H1 (cell line): ENCODE measurements around the gene TNS1. TPM values are rescaled to one million over a fixed set of nuclear protein-coding genes. Genes with fewer than 3 reads are reported as not detected.

ENCODE experiments used
- CTCF ChIA-PET: fragments of 300-600 bp; sonication (Branson Sonifier 250); formaldehyde crosslinking; loops from one replicate; lab custom pipeline; 2021; ENCODE audit not compliant: partially characterized antibody; lab: Charles Lee
- POLR2A ChIA-PET: fragments of 300-600 bp; sonication (Branson Sonifier 250); formaldehyde crosslinking; loops from one replicate; lab custom pipeline; 2021; ENCODE audit warnings: inconsistent platforms; ENCODE audit not compliant: partially characterized antibody; lab: Charles Lee
- DNase-seq, 2 experiments: peaks; one replicate each; pipeline versions ENCODE4 v3.0.0 to v3.0.0-alpha.2; 2010 to 2022; ENCODE audit warnings: low spot score in 2 of 2, low read depth in 1 of 2, mixed read lengths in 1 of 2
- FAIRE-seq: peaks from 2 replicates; lab custom pipeline; 2011; peaks lifted over from hg19 to GRCh38; lab: Jason Lieb, UNC
- H2AFZ ChIP-seq: 2 replicates; pipeline ENCODE4 v1.8.1; 2012; ENCODE audit warnings: low read length, inconsistent platforms
- H2AK5ac ChIP-seq: 2 replicates; pipeline ENCODE4 v1.6.1; 2013; ENCODE audit warnings: low read depth, low read length
- H2BK120ac ChIP-seq: replicated peaks from 2 replicates; pipeline ENCODE3; 2013; ENCODE audit warnings: low read depth, low read length, inconsistent platforms
- H2BK12ac ChIP-seq: 2 replicates; pipeline ENCODE4 v1.6.1; 2013; ENCODE audit warnings: low read depth, low read length
- H2BK15ac ChIP-seq: 2 replicates; pipeline ENCODE4 v1.6.1; 2013; ENCODE audit warnings: low read length
- H2BK20ac ChIP-seq: 2 replicates; pipeline ENCODE4 v1.6.1; 2013; ENCODE audit warnings: low read length
- H2BK5ac ChIP-seq: 2 replicates; pipeline ENCODE4 v1.6.1; 2013; ENCODE audit warnings: low read depth, low read length
- H3K14ac ChIP-seq: 2 replicates; pipeline ENCODE4 v1.6.1; 2013; ENCODE audit warnings: inconsistent platforms; ENCODE audit not compliant: insufficient read length
- H3K18ac ChIP-seq: 2 replicates; pipeline ENCODE4 v1.6.1; 2013; ENCODE audit warnings: low read length; ENCODE audit errors: extremely low read depth
- H3K23ac ChIP-seq: 2 replicates; pipeline ENCODE4 v1.6.1; 2013; ENCODE audit warnings: inconsistent platforms; ENCODE audit not compliant: insufficient read length
- H3K23me2 ChIP-seq: 2 replicates; pipeline ENCODE4 v1.6.1; 2013; ENCODE audit warnings: low read depth, low read length
- H3K27ac ChIP-seq: 2 replicates; pipeline ENCODE4 v1.6.1; 2011; ENCODE audit warnings: low read depth, low read length, inconsistent platforms
- H3K27me3 ChIP-seq, 4 experiments: replicated peaks in 1 of 4; 1 replicate in 1 of 4; 2 replicates in 3 of 4; pipeline versions ENCODE4 v1.6.1 to v1.8.1; 2011 to 2013; ENCODE audit warnings: low read length in 3 of 4, mild to moderate bottlenecking in 3 of 4, inconsistent platforms in 2 of 4, mixed read lengths in 2 of 4, moderate library complexity in 1 of 4; ENCODE audit not compliant: control insufficient read depth in 3 of 4, insufficient read depth in 3 of 4; ENCODE audit errors: extremely low read depth in 1 of 4
- H3K36me3 ChIP-seq, 4 experiments: 2 replicates each; pipeline versions ENCODE4 v1.6.1 to v1.8.1; 2011 to 2013; ENCODE audit warnings: mild to moderate bottlenecking in 4 of 4, low read length in 3 of 4, moderate library complexity in 2 of 4, control low read depth in 1 of 4, inconsistent platforms in 1 of 4; ENCODE audit not compliant: insufficient read depth in 4 of 4, control insufficient read depth in 2 of 4
- H3K4ac ChIP-seq: replicated peaks from 2 replicates; pipeline ENCODE3; 2013; ENCODE audit warnings: low read length, low read depth, mixed read lengths, inconsistent platforms; ENCODE audit not compliant: insufficient read length
- H3K4me1 ChIP-seq, 4 experiments: replicated peaks in 1 of 4; 1 replicate in 1 of 4; 2 replicates in 3 of 4; pipeline versions ENCODE4 v1.6.1 to v1.8.1; 2011 to 2013; ENCODE audit warnings: low read length in 3 of 4, inconsistent platforms in 2 of 4, mixed read lengths in 1 of 4; ENCODE audit not compliant: insufficient read depth in 4 of 4, control insufficient read depth in 3 of 4
- H3K4me2 ChIP-seq, 2 experiments: 2 replicates each; pipeline versions ENCODE4 v1.6.1 to v1.8.1; 2011 to 2013; ENCODE audit warnings: low read depth in 2 of 2, low read length in 2 of 2, control low read depth in 1 of 2, inconsistent platforms in 1 of 2, mild to moderate bottlenecking in 1 of 2; ENCODE audit not compliant: insufficient read depth in 1 of 2
- H3K4me3 ChIP-seq, 4 experiments: fragments of 200-600, 300-600 bp in 1 of 4; sonication (generic), shearing (Covaris generic), sonication (Bioruptor Twin) in 1 of 4; 2 replicates each; pipeline versions ENCODE4 v1.5.1 to v1.8.1; 2011 to 2016; ENCODE audit warnings: low read length in 4 of 4, low read depth in 3 of 4, control low read depth in 2 of 4, inconsistent platforms in 2 of 4, mild to moderate bottlenecking in 2 of 4, mixed read lengths in 1 of 4, moderate library complexity in 1 of 4; ENCODE audit not compliant: insufficient read depth in 2 of 4; ENCODE audit errors: extremely low read depth in 1 of 4
- H3K56ac ChIP-seq: replicated peaks from 2 replicates; pipeline ENCODE3; 2013; ENCODE audit warnings: low read depth, mild to moderate bottlenecking, mixed read lengths, low read length, inconsistent platforms; ENCODE audit not compliant: insufficient read length
- H3K79me1 ChIP-seq: 2 replicates; pipeline ENCODE4 v1.6.1; 2013; ENCODE audit warnings: low read depth, low read length, control low read depth
- H3K79me2 ChIP-seq, 2 experiments: 2 replicates each; pipeline versions ENCODE4 v1.6.1 to v1.8.1; 2012 to 2013; ENCODE audit warnings: low read length in 2 of 2, mild to moderate bottlenecking in 2 of 2, inconsistent platforms in 1 of 2; ENCODE audit not compliant: insufficient read depth in 2 of 2, control insufficient read depth in 1 of 2
- H3K9ac ChIP-seq, 4 experiments: replicated peaks in 1 of 4; 1 replicate in 1 of 4; 2 replicates in 3 of 4; pipeline versions ENCODE4 v1.6.1 to v1.8.1; 2011 to 2013; ENCODE audit warnings: low read depth in 3 of 4, low read length in 3 of 4, control low read depth in 2 of 4, mild to moderate bottlenecking in 2 of 4, moderate library complexity in 2 of 4, inconsistent platforms in 1 of 4; ENCODE audit errors: extremely low read depth in 1 of 4
- H3K9me3 ChIP-seq, 2 experiments: 2 replicates each; pipeline versions ENCODE4 v1.6.1 to v1.8.1; 2012 to 2013; ENCODE audit warnings: mild to moderate bottlenecking in 2 of 2, moderate library complexity in 2 of 2, control low read depth in 1 of 2, inconsistent platforms in 1 of 2, low read depth in 1 of 2, low read length in 1 of 2, mixed read lengths in 1 of 2; ENCODE audit not compliant: insufficient read depth in 2 of 2
- H4K20me1 ChIP-seq, 2 experiments: replicated peaks in 1 of 2; 2 replicates each; pipeline versions ENCODE3 to v1.8.1; 2011 to 2013; ENCODE audit warnings: inconsistent platforms in 2 of 2, low read length in 2 of 2, mild to moderate bottlenecking in 1 of 2; ENCODE audit not compliant: insufficient read depth in 2 of 2, control insufficient read depth in 1 of 2
- H4K5ac ChIP-seq: 2 replicates; pipeline ENCODE4 v1.6.1; 2013; ENCODE audit warnings: low read length, low read depth, mixed read lengths, inconsistent platforms; ENCODE audit not compliant: insufficient read length
- H4K8ac ChIP-seq: 2 replicates; pipeline ENCODE4 v1.8.0; 2013; ENCODE audit warnings: mild to moderate bottlenecking, moderate library complexity, low read length, inconsistent platforms; ENCODE audit not compliant: insufficient read depth; ENCODE audit errors: extremely low read depth
- H4K91ac ChIP-seq: replicated peaks from 2 replicates; pipeline ENCODE3; 2013; ENCODE audit warnings: low read length, mixed read lengths, inconsistent platforms; ENCODE audit not compliant: insufficient read length
- HDAC6 ChIP-seq: IDR thresholded peaks from one replicate; pipeline ENCODE4 v1.7.1; 2012; ENCODE audit warnings: low read depth, mild to moderate bottlenecking, inconsistent platforms, low read length, moderate library complexity
- RXRA ChIP-seq: IDR thresholded peaks from 2 replicates; pipeline ENCODE4 v1.6.1; 2011; ENCODE audit warnings: low read depth, mild to moderate bottlenecking, low read length, moderate library complexity; ENCODE audit not compliant: insufficient read depth
- WGBS, 2 experiments: shearing (Covaris generic) in 1 of 2; methylation state at CpG; one replicate each; pipeline versions ENCODE4 v1.1.6 to v1.1.7; 2013 to 2015; ENCODE audit warnings: low lambda C conversion rate in 2 of 2, mixed read lengths in 2 of 2, inconsistent platforms in 1 of 2, low coverage in 1 of 2, missing lambda C conversion rate in 1 of 2; ENCODE audit not compliant: insufficient replicate concordance in 2 of 2, insufficient coverage in 1 of 2, insufficient read length in 1 of 2; ENCODE audit errors: extremely low coverage in 1 of 2, missing lambda C conversion rate in 1 of 2; 5-methylcytosine and 5-hydroxymethylcytosine counted together
- polyA plus RNA-seq, 7 experiments: library from polyadenylated mRNA; depleted of rRNA in 3 of 7; stranded (reverse) in 5 of 7; unstranded in 2 of 7; fragments of >200 nt in 5 of 7; fragments of 200-250 nt in 2 of 7; gene quantifications; 1 replicate in 5 of 7; 2 replicates in 1 of 7; 4 replicates in 1 of 7; pipeline versions ENCODE4 v1.2.1 to v1.2.3, GENCODE V29; 2011 to 2013; ENCODE audit warnings: missing spikeins in 2 of 7, mixed read lengths in 2 of 7
- total RNA-seq: library from RNA; stranded (reverse); fragmentation: NEBNext Ultra II Directional; extraction: Animal tissue kit (Norgen Biotek cat#: 25700); gene quantifications from 2 replicates; pipeline ENCODE4 v1.2.1, GENCODE V29; 2021

TNS1 gene
- total and polyA plus RNA-seq, 2 of the 8 experiments (the other 6 are each of a cell fraction or from before 2014, with no cell fraction given), result 1.5 to 5.1 TPM

GRCh38 chr2:217805668-217806481 lies 196.9 kb downstream of the TNS1 start:
- no peak overlapping the region for H4K8ac ChIP-seq
- H3K4me3 ChIP-seq, result no peak overlapping the region
- TF ChIP-seq HDAC6, result peak; percentile 25
- TF ChIP-seq RXRA, result no peak
- no peak overlapping the region for H3K27ac ChIP-seq
- no peaks in the 10 kb centered on the region for H3K9me3 ChIP-seq
- H2AFZ ChIP-seq, result no peak overlapping the region
- H2BK15ac ChIP-seq, result no peak overlapping the region; the same call in 1 of the 2 replicates
- peaks cover 0 to 5% (median 0%) of the 10 kb centered on the region in 4 experiments; a peak in 1 of 7 replicates for H3K4me1 ChIP-seq
- peak overlapping the region; percentile 99 for H3K56ac ChIP-seq
- no peak overlapping the region for H4K5ac ChIP-seq
- peak overlapping the region; percentile 55 for H2BK5ac ChIP-seq
- no peaks in the 10 kb centered on the region for H3K36me3 ChIP-seq
- H4K20me1 ChIP-seq, result peaks cover 0 to 5% of the 10 kb centered on the region in 2 experiments
- H4K91ac ChIP-seq, result no peak overlapping the region
- H3K9ac ChIP-seq, result no peak overlapping the region
- H2BK120ac ChIP-seq, result no peak overlapping the region
- H3K79me2 ChIP-seq, result no peaks in the 10 kb centered on the region
- no peaks in the 10 kb centered on the region for H3K27me3 ChIP-seq
- no peak overlapping the region for H3K18ac ChIP-seq
- H3K23me2 ChIP-seq, result peaks cover 8% of the 10 kb centered on the region
- H3K4me2 ChIP-seq, result no peak overlapping the region
- WGBS, 2 experiments, result 87% methylated on average over 8 of the region's 8 CpGs; no CpG with 5 or more reads in 1 of the 2 experiments
- H3K23ac ChIP-seq, result no peak overlapping the region
- H2BK12ac ChIP-seq, result no peak overlapping the region
- no peak overlapping the region for H3K14ac ChIP-seq
- peak overlapping the region; percentile 79 for H3K4ac ChIP-seq
- H2AK5ac ChIP-seq, result peak overlapping the region; percentile 45; the same call in 1 of the 2 replicates
- no peak for DNase-seq
- no peak for FAIRE-seq
- CTCF ChIA-PET, result interaction anchor here (1.2 to 30.4 kb wide), 9 partner anchors 14 to 182 kb away, joined by 3 to 759 read pairs (median 10); no protein-coding TSS in a partner anchor
- H2BK20ac ChIP-seq, result peak overlapping the region; percentile 13; the same call in 1 of the 2 replicates
- no peaks in the 10 kb centered on the region; the same call in 1 of the 2 replicates for H3K79me1 ChIP-seq
- POLR2A ChIA-PET, result interaction anchor here (0.9 kb wide), 1 partner anchor 14 kb away, joined by 4 read pairs; no protein-coding TSS in a partner anchor
